ENCODE data around the gene ANKFN1.

- TF ChIP-seq POLR2A (IDR thresholded peaks at IDR 0.05) (no peak), CTCF (IDR thresholded peaks at IDR 0.05 in 4 of 5, conservative IDR thresholded peaks at IDR 0.05 in 1 of 5) (no peak)
Measured at GRCh38 chr17:56448371-56448770, 295.1 kb downstream of the ANKFN1 start.
